ENCODE data around the gene PID1.

DNA sequence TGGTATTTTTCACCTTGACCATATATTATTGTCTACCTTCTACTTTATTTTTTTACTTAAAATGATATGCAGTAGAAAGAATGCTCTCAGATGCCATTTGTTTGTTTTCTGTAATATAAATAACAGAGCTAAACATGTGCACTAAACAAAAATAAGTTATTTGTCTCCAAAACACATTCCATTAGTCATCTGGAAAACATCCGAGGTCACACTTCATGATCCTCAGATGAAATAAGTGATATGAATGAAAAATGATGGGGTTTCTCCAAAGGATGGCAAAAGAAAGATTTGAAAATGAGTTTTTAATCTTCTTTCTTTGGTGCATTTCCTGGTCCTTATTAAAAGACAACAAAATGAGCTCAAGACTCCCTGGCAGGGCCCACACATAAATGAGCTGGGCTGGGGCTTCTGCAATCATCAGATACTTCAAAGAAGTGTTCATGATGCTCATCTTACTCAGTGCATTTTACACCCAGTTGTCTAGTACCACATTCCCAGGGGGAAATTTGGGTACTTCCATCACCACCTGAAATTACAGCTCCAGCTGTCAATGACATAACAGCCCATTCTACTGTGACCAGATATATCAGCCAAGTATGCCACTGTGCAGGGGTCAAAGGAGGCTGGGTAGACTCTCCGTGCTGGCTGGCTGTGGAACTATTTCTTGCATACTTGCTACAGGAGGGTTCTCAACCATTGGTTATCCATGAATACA lies 283.5 kb downstream of the PID1 start:
- TF ChIP-seq CTCF (IDR thresholded peaks at IDR 0.05) = no peak
- TF ChIP-seq POLR2A (IDR thresholded peaks at IDR 0.05) = no peak
- TF ChIP-seq POLR2AphosphoS5 (IDR thresholded peaks at IDR 0.05) = no peak
